CD1c-positive myeloid dendritic cell (primary cell): ENCODE data around the gene TOMM70.
A peak's percentile ranks its signal among the peaks of the same experiment; 100 is the strongest.

ENCODE experiments used
- DNase-seq: peaks from one replicate; pipeline ENCODE4 v3.0.0-alpha.2; 2016; ENCODE audit errors: extremely low spot score

The TOMM70 gene

GRCh38 chr3:100411091-100411982 lies 10.4 kb upstream of the TOMM70 start:
- no peak for DNase-seq

- DNase-seq: no peak
Measured at GRCh38 chr3:100407977-100408532, 7.2 kb upstream of the TOMM70 start.

DNA sequence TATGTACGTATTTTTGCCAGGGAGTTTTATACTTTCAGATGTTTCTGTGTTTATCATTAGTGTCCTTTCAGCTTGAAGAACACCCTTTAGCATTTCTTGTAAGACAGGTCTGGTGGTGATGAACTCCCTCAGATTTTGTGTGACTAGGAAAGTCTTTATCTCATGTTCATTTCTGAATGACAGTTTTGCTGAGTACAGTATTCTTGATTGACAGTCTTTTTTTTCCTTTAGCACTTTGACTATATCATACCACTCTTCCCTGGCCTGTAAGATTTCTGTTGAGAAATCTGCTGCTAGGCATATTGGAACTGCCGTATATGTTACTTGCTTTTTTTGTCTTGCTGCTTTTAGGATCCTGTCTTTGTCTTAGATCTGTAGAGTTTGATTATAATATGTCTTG lies 6.3 kb upstream of the TOMM70 start:
- DNase-seq: no peak

DNA sequence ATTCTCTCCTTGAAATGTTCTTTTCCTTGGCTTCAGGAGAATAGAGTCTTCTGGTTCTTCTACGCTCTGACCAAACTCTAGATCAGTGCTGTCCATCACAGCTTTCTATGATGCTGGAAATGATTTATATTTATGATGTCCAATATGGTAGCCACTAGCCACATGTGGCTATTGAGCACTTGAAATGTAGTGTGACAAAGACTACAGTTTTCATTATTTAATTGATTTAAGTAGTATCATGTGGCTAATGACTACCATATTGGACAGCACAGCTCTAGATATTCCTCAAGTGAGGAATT lies 3.3 kb upstream of the TOMM70 start:
- no peak for DNase-seq

- DNase-seq: no peak
Measured at GRCh38 chr3:100403362-100404249, 2.7 kb upstream of the TOMM70 start.

DNA sequence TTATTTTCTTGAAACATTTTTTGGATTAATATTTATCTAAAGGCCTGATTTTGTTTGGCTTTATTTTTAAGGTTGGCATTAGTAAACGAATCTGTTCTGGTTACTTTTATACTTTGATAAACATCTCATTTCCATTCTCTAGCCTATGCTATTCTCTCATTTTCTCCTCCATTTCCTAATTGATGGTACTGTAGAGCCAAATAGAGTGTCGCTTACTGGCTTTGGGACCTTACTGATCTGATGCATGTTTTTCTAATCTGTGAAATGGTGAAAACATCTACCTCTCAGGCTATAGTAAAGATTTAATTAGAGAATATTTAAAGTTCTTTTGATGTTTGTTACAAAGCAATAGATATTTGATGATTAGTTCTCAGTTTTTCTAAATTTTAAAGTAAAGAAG lies 2.0 kb upstream of the TOMM70 start:
- DNase-seq: no peak

DNA sequence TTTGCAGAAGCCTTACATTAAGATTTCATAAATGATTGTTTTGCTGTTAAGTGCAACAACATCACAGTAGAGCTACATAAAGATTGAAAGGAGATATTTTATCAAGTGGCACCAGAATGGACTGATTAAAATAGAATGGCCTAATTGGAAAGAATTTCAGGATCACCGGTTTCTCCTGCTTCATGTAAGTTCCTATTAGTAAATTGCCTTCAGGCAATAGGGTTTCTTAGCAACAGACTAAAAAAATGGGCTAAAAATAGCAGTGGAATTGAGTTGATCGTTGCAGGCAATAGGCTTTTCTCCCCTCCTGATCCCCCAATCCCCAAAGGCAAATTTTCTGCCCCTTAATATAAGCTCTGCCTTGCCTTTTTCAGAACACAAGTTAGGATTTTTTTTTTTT lies 1.4 kb upstream of the TOMM70 start:
- no peak for DNase-seq

GRCh38 chr3:100401674-100402041 lies 769 bp upstream of the TOMM70 start:
- peak; percentile 46 for DNase-seq

GRCh38 chr3:100400419-100400779 lies 490 bp downstream of the TOMM70 start:
- peak; percentile 40 for DNase-seq

GRCh38 chr3:100399341-100400071 lies 1.4 kb downstream of the TOMM70 start:
- DNase-seq: no peak

- DNase-seq: no peak
Measured at GRCh38 chr3:100396967-100397366, 3.9 kb downstream of the TOMM70 start.

DNA sequence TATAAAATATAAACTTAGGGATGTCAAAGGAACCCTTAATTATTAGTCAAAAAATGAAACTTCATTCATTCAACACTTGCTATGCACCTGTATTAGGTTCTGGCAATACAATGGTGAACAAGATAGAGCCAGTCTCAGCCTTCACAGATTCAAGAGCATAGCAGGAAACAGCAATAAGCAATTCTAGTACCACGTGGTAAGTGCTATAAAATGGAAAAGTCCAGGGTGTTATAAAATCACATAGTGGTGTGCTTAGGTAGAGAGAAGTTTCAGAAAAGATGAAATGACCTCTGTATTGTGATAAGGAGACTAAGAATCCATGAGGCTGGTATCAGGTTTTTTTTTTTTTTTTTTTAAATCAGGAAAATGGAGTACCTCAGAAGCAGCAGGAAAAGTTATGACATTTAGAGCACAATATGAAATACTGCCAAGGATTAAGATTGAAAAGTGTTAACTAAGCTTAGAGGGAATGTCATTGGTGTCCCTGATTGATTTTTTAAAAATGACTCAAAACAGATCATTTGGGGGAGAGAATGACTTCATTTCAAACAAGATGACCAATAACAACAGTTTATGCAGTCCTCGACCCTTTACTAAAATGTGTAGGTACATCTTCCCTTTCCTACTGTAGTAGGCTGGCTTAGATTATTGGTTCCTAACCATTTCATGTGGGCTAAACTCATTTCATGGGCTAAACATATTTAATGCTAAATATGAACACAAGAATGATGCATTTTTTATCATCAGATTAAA lies 5.0 kb downstream of the TOMM70 start:
- DNase-seq: no peak

- DNase-seq: no peak
Measured at GRCh38 chr3:100389025-100389424, 11.9 kb downstream of the TOMM70 start.

DNA sequence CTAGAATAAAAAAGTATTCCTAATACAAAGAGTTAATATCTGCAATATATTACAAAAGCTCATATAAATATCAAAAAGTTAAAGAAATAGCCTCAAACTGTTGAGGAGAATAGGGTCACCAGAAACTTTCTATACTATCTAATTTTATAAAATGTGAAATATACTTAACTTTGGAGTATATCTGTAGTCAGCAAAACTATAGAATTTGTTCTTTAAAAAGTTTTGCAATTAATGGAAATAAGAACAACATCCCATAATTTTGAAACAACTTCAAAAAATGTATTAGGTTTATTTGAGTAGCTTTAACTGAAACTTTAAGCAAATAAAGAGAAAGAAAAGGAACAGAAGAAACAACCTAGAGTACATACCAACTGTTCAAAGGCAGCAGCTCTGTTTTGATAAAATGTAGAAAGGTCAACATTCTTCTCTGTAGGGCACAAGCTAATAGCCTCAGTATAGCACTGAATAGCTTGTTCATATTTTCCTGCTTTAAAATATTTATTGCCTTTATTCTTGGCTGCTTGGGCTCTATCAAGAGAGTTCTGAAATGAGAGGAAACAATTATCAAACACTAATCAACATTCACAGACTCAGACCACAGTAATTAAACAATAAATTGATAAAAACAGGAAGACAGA lies 14.3 kb downstream of the TOMM70 start:
- DNase-seq: no peak

- DNase-seq: no peak
Measured at GRCh38 chr3:100384733-100385525, 16.0 kb downstream of the TOMM70 start.

DNA sequence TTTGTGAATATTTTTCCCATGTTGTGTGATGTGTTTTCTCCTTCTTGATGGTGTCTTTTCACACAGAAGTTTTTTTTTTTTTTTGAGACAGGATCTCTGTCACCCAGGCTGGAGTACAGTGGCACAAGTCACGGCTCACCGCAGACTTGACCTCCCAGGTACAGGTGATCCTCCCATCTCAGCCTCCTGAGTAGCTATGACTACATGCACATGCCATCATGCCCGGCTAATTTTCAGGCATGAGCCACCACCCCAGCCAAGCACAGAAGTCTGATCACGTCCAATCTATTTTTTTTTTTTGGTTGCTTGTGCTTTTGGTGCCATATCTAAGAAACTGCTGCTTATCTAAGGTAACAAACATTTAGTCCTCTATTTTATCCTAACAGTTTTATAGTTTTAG lies 24.6 kb downstream of the TOMM70 start:
- no peak for DNase-seq

DNA sequence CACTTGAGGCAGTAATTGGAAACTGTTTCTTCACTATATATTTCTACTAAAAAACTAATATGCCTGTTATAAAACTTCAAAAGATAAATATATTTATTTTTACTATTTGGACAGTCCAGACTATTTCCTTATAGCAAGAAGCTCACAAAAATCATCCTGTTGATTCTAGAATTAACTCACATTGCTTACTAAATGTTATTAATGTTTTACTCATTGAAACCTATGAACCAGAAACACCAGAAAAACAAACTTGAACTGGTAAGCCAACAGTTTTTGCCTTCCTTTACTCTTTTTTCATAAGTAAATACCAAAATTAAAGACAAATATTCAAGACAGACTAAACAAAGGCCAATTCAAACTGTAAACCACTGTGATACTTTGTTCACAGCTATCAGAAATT lies 26.4 kb downstream of the TOMM70 start:
- DNase-seq: no peak

DNA sequence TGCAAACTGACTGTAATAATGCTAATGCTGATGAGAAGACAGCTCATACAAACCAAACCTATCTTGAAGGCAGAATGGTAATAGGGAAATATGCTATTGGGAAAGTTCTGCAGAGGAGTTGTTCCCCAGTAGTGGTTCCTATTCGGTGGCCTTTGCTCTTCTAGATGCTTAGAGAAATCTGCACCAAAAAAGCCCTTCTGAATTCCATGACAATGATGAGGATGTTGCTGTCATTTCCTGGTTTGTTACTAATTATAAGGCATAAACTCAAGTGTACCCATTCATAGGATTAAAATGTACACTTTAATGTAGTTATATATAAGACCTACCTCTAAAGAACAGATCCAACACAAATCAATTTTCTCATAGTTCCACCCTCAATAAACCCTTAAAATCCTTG lies 30.1 kb downstream of the TOMM70 start:
- DNase-seq: no peak

DNA sequence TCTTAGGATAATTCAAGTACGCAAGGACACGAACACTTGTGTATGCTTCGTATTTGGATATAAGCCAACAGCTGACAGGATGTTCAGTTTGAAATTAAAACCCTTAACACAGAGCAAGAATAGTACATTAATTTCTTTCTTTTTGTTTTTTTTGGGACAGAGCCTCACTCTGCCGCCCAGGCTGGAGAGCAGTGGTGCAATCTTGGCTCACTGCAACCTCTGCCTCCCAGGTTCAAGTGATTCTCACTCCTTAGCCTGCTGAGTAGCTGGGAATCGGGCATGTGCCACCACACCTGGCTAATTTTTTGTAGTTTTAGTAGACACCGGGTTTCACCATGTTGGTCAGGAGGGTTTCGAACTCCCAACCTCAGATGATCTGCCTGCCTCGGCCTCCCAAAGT lies 32.4 kb downstream of the TOMM70 start:
- no peak for DNase-seq

- DNase-seq: no peak
Measured at GRCh38 chr3:100366424-100366823, 34.5 kb downstream of the TOMM70 start.
